ENCODE measurements around the gene NUDT5.

The NUDT5 gene

GRCh38 chr10:12150163-12150562, 45.5 kb downstream of the NUDT5 start:
- Histone ChIP-seq H3K4me3 (ENCODE audit: low read depth in 1 of 5, low read length in 5 of 5) (no peak overlapping the region), H3K4me1 (ENCODE audit: control insufficient read depth in 5 of 5, insufficient read depth in 5 of 5, low read length in 5 of 5) (no peaks in the 10 kb centered on the region), H3K9ac (ENCODE audit: low read length in 5 of 5) (no peak overlapping the region), H3K9me3 (ENCODE audit: control insufficient read depth in 5 of 5, low read length in 5 of 5) (no peaks in the 10 kb centered on the region), H3K27ac (ENCODE audit: low read depth, low read length) (no peak overlapping the region), H3K27me3 (ENCODE audit: control insufficient read depth in 5 of 5, insufficient read depth in 4 of 5, low read length in 5 of 5) (no peaks in the 10 kb centered on the region), H3K36me3 (ENCODE audit: control insufficient read depth in 5 of 5, insufficient read depth in 5 of 5, low read length in 5 of 5) (peaks cover 14 to 26% (median 14%) of the 10 kb centered on the region in 5 donors)

- H3K9ac ChIP-seq (ENCODE audit: low read length in 5 of 5): no peak overlapping the region
- no peaks in the 10 kb centered on the region for H3K9me3 ChIP-seq (ENCODE audit: control insufficient read depth in 5 of 5, low read length in 5 of 5)
- no peaks in the 10 kb centered on the region for H3K4me1 ChIP-seq (ENCODE audit: control insufficient read depth in 5 of 5, insufficient read depth in 5 of 5, low read length in 5 of 5)
- no peak overlapping the region for H3K27ac ChIP-seq (ENCODE audit: low read depth, low read length)
- no peaks in the 10 kb centered on the region for H3K27me3 ChIP-seq (ENCODE audit: control insufficient read depth in 5 of 5, insufficient read depth in 4 of 5, low read length in 5 of 5)
- peaks cover 15 to 40% (median 27%) of the 10 kb centered on the region in 5 donors for H3K36me3 ChIP-seq (ENCODE audit: control insufficient read depth in 5 of 5, insufficient read depth in 5 of 5, low read length in 5 of 5)
- H3K4me3 ChIP-seq (ENCODE audit: low read depth in 1 of 5, low read length in 5 of 5): no peak overlapping the region
These were observed 51.2 kb downstream of the NUDT5 start for GRCh38 chr10:12144538-12144937.

- H3K36me3 ChIP-seq (ENCODE audit: control insufficient read depth in 5 of 5, insufficient read depth in 5 of 5, low read length in 5 of 5): peaks cover 16 to 51% (median 46%) of the 10 kb centered on the region in 5 donors
- no peak overlapping the region for H3K27ac ChIP-seq (ENCODE audit: low read depth, low read length)
- no peaks in the 10 kb centered on the region for H3K27me3 ChIP-seq (ENCODE audit: control insufficient read depth in 5 of 5, insufficient read depth in 4 of 5, low read length in 5 of 5)
- no peaks in the 10 kb centered on the region for H3K9me3 ChIP-seq (ENCODE audit: control insufficient read depth in 5 of 5, low read length in 5 of 5)
- no peaks in the 10 kb centered on the region for H3K4me1 ChIP-seq (ENCODE audit: control insufficient read depth in 5 of 5, insufficient read depth in 5 of 5, low read length in 5 of 5)
- no peak overlapping the region for H3K9ac ChIP-seq (ENCODE audit: low read length in 5 of 5)
- no peak overlapping the region for H3K4me3 ChIP-seq (ENCODE audit: low read depth in 1 of 5, low read length in 5 of 5)
These were observed 55.7 kb downstream of the NUDT5 start for GRCh38 chr10:12140038-12140437.

GRCh38 chr10:12135631-12136030, 60.1 kb downstream of the NUDT5 start:
- Histone ChIP-seq H3K4me1 (ENCODE audit: control insufficient read depth in 5 of 5, insufficient read depth in 5 of 5, low read length in 5 of 5) (peaks cover 0 to under 1% (median 0%) of the 10 kb centered on the region in 5 donors), H3K9me3 (ENCODE audit: control insufficient read depth in 5 of 5, low read length in 5 of 5) (no peaks in the 10 kb centered on the region), H3K9ac (ENCODE audit: low read length in 5 of 5) (no peak overlapping the region), H3K27ac (ENCODE audit: low read depth, low read length) (no peak overlapping the region), H3K4me3 (ENCODE audit: low read depth in 1 of 5, low read length in 5 of 5) (no peak overlapping the region), H3K36me3 (ENCODE audit: control insufficient read depth in 5 of 5, insufficient read depth in 5 of 5, low read length in 5 of 5) (peaks cover 4 to 27% (median 23%) of the 10 kb centered on the region in 5 donors), H3K27me3 (ENCODE audit: control insufficient read depth in 5 of 5, insufficient read depth in 4 of 5, low read length in 5 of 5) (no peaks in the 10 kb centered on the region)

GRCh38 chr10:12130237-12130872, 65.3 kb downstream of the NUDT5 start:
- Histone ChIP-seq H3K27ac (ENCODE audit: low read depth, low read length) (no peak overlapping the region), H3K9me3 (ENCODE audit: control insufficient read depth in 5 of 5, low read length in 5 of 5) (no peaks in the 10 kb centered on the region), H3K4me3 (ENCODE audit: low read depth in 1 of 5, low read length in 5 of 5) (peak overlapping the region; percentile 75 to 92 (median 79)), H3K36me3 (ENCODE audit: control insufficient read depth in 5 of 5, insufficient read depth in 5 of 5, low read length in 5 of 5) (peaks cover 0 to 6% (median 3%) of the 10 kb centered on the region in 5 donors), H3K27me3 (ENCODE audit: control insufficient read depth in 5 of 5, insufficient read depth in 4 of 5, low read length in 5 of 5) (no peaks in the 10 kb centered on the region), H3K9ac (ENCODE audit: low read length in 5 of 5) (peak overlapping the region in 4 of 5 donors; percentile 67 to 78 (median 76)), H3K4me1 (ENCODE audit: control insufficient read depth in 5 of 5, insufficient read depth in 5 of 5, low read length in 5 of 5) (peaks cover 0 to 17% (median 9%) of the 10 kb centered on the region in 5 donors)

GRCh38 chr10:12129222-12130111, 66.2 kb downstream of the NUDT5 start, which contains the start of gene SEC61A2:
TSS of gene SEC61A2 (plus strand) at chr10:12129677. CDS start at chr10:12129788, 111 bp downstream.
- peaks cover 0 to 17% (median 9%) of the 10 kb centered on the region in 5 donors for H3K4me1 ChIP-seq (ENCODE audit: control insufficient read depth in 5 of 5, insufficient read depth in 5 of 5, low read length in 5 of 5)
- no peaks in the 10 kb centered on the region for H3K9me3 ChIP-seq (ENCODE audit: control insufficient read depth in 5 of 5, low read length in 5 of 5)
- H3K36me3 ChIP-seq (ENCODE audit: control insufficient read depth in 5 of 5, insufficient read depth in 5 of 5, low read length in 5 of 5): peaks cover 0 to 4% (median 3%) of the 10 kb centered on the region in 5 donors
- H3K27ac ChIP-seq (ENCODE audit: low read depth, low read length): peak within 1 kb of the TSS; percentile 46
- no peaks in the 10 kb centered on the region for H3K27me3 ChIP-seq (ENCODE audit: control insufficient read depth in 5 of 5, insufficient read depth in 4 of 5, low read length in 5 of 5)
- peak within 1 kb of the TSS in 4 of 5 donors; percentile 67 to 90 (median 78) for H3K9ac ChIP-seq (ENCODE audit: low read length in 5 of 5)
- peak within 1 kb of the TSS; percentile 75 to 92 (median 79) for H3K4me3 ChIP-seq (ENCODE audit: low read depth in 1 of 5, low read length in 5 of 5)

- H3K4me1 ChIP-seq (ENCODE audit: control insufficient read depth in 5 of 5, insufficient read depth in 5 of 5, low read length in 5 of 5): no peaks in the 10 kb centered on the region
- peaks cover 5 to 38% (median 36%) of the 10 kb centered on the region in 5 donors for H3K36me3 ChIP-seq (ENCODE audit: control insufficient read depth in 5 of 5, insufficient read depth in 5 of 5, low read length in 5 of 5)
These were observed 74.0 kb downstream of the NUDT5 start for GRCh38 chr10:12121673-12122072.

More at GRCh38 chr10:12121673-12122072, 74.0 kb downstream of the NUDT5 start:
- Histone ChIP-seq H3K9me3 (ENCODE audit: control insufficient read depth in 5 of 5, low read length in 5 of 5) (no peaks in the 10 kb centered on the region), H3K27me3 (ENCODE audit: control insufficient read depth in 5 of 5, insufficient read depth in 4 of 5, low read length in 5 of 5) (no peaks in the 10 kb centered on the region), H3K27ac (ENCODE audit: low read depth, low read length) (no peak overlapping the region), H3K9ac (ENCODE audit: low read length in 5 of 5) (no peak overlapping the region), H3K4me3 (ENCODE audit: low read depth in 1 of 5, low read length in 5 of 5) (no peak overlapping the region)
